HepG2 (cell line): Measurements from ENCODE around the gene RGS6. TPM values are rescaled to one million over a fixed set of nuclear protein-coding genes. Genes with fewer than 3 reads are reported as not detected.

Source experiments
- ATAC-seq: fragments of 200-7000 bp; cut with Tn5 transposase; 3 replicates; pipeline ENCODE4 v1.9.1; 2020; ENCODE audit warnings: mild to moderate bottlenecking, moderate library complexity
- BruUV-seq: library from RNA; stranded (reverse); fragments of 400-500 nt; replicated peaks from 2 replicates; lab custom pipeline; 2021; lab: Mats Ljungman, UMichigan
- CTCF ChIA-PET: fragments of 300-600 bp; formaldehyde crosslinking; extraction: SDS; loops from one replicate; lab custom pipeline; 2021; ENCODE audit warnings: low total read pairs, inconsistent platforms, low intra/inter-chr PET ratio; lab: Yijun Ruan, JAX
- POLR2A ChIA-PET: fragments of 350-600 bp; sonication (Branson Sonifier 250); formaldehyde crosslinking; loops from one replicate; lab custom pipeline; 2020; ENCODE audit warnings: antibody characterized with exemption, inconsistent platforms; lab: Yijun Ruan, JAX
- DNase-seq: peaks from one replicate; pipeline ENCODE4 v3.0.0-alpha.2; 2015; ENCODE audit warnings: low spot score
- FAIRE-seq: peaks from 3 replicates; lab custom pipeline; 2011; peaks lifted over from hg19 to GRCh38; lab: Jason Lieb, UNC
- H2AFZ ChIP-seq: one replicate; pipeline ENCODE4 v1.6.1; 2011; ENCODE audit warnings: low read length, inconsistent platforms
- H3K27ac ChIP-seq: fragments of 300-600 bp; 3 replicates; pipeline ENCODE4 v1.8.0; 2011; ENCODE audit warnings: mixed run types, mild to moderate bottlenecking, mixed read lengths, low read length, inconsistent platforms; ENCODE audit not compliant: insufficient read depth; ENCODE audit errors: extremely low read length
- H3K27me3 ChIP-seq, 2 experiments: fragments of 200-600 bp in 1 of 2; 2 replicates in 1 of 2; 3 replicates in 1 of 2; pipeline versions ENCODE4 v1.6.0 to v1.8.0; 2011; ENCODE audit warnings: low read length in 2 of 2, mild to moderate bottlenecking in 2 of 2, moderate library complexity in 2 of 2, inconsistent platforms in 1 of 2; ENCODE audit not compliant: insufficient read depth in 2 of 2, control insufficient read depth in 1 of 2
- H3K36me3 ChIP-seq, 2 experiments: fragments of 200-600 bp in 1 of 2; replicated peaks in 1 of 2; 2 replicates in 1 of 2; 3 replicates in 1 of 2; pipeline versions ENCODE4 v1.5.1 to v1.8.0; 2011; ENCODE audit warnings: low read length in 2 of 2, inconsistent platforms in 1 of 2; ENCODE audit not compliant: insufficient read depth in 2 of 2, control insufficient read depth in 1 of 2
- H3K4me1 ChIP-seq: 2 replicates; pipeline ENCODE4 v1.5.1; 2012; ENCODE audit warnings: low read length, inconsistent platforms; ENCODE audit not compliant: insufficient read depth
- H3K4me2 ChIP-seq: 2 replicates; pipeline ENCODE4 v1.6.0; 2011; ENCODE audit warnings: low read depth, low read length, inconsistent platforms
- H3K4me3 ChIP-seq, 3 experiments: fragments of 200-600 bp in 1 of 3; sonication (generic), shearing (Covaris generic) in 1 of 3; replicated peaks in 1 of 3; 2 replicates each; pipeline ENCODE4 v1.5.1; 2011 to 2016; ENCODE audit warnings: low read length in 3 of 3, inconsistent platforms in 2 of 3, low read depth in 2 of 3, mild to moderate bottlenecking in 2 of 3, control low read depth in 1 of 3, mixed read lengths in 1 of 3; ENCODE audit not compliant: insufficient read depth in 1 of 3
- H3K79me2 ChIP-seq: one replicate; pipeline ENCODE4 v1.6.1; 2011; ENCODE audit warnings: low read length, inconsistent platforms; ENCODE audit not compliant: insufficient read depth
- H3K9ac ChIP-seq: 2 replicates; pipeline ENCODE4 v1.6.0; 2011; ENCODE audit warnings: mild to moderate bottlenecking, low read depth, low read length, inconsistent platforms; ENCODE audit not compliant: insufficient read depth
- H3K9me3 ChIP-seq: 2 replicates; pipeline ENCODE4 v1.5.1; 2012; ENCODE audit warnings: mild to moderate bottlenecking, low read length
- H4K20me1 ChIP-seq: 2 replicates; pipeline ENCODE4 v1.6.0; 2011; ENCODE audit warnings: inconsistent platforms, mild to moderate bottlenecking, low read length, moderate library complexity; ENCODE audit not compliant: insufficient read depth
- CCDC6 ChIP-seq: sonication (generic); formaldehyde crosslinking; IDR thresholded peaks from 2 replicates; pipeline ENCODE4 v1.8.1; 2022; ENCODE audit warnings: mild to moderate bottlenecking, missing genetic modification reagents, moderate library complexity
- HBP1 ChIP-seq: IDR thresholded peaks from 2 replicates; pipeline ENCODE4 v1.6.1; 2016; ENCODE audit warnings: low read depth, control low read depth
- HDAC2 ChIP-seq: sonication (generic); formaldehyde crosslinking; IDR thresholded peaks from 2 replicates; pipeline ENCODE4 v1.4.0; 2020; ENCODE audit warnings: missing genetic modification reagents
- HMGA1 ChIP-seq: sonication (generic); formaldehyde crosslinking; conservative IDR thresholded peaks from 2 replicates; pipeline ENCODE4 v1.4.0; 2020; ENCODE audit warnings: missing genetic modification reagents
- IKZF1 ChIP-seq: fragments of 450-650 bp; IDR thresholded peaks from 2 replicates; pipeline ENCODE4 v1.7.1; 2016
- KDM4B ChIP-seq: sonication (generic); formaldehyde crosslinking; IDR thresholded peaks from 2 replicates; pipeline ENCODE4 v1.4.0; 2020; ENCODE audit warnings: missing genetic modification reagents
- MEIS1 ChIP-seq: sonication (generic); formaldehyde crosslinking; IDR thresholded peaks from 2 replicates; pipeline ENCODE4 v1.9.0; 2021; ENCODE audit warnings: mild to moderate bottlenecking, missing genetic modification reagents, moderate library complexity, borderline replicate concordance
- PAF1 ChIP-seq: IDR thresholded peaks from 2 replicates; pipeline ENCODE4 v1.6.1; 2016; ENCODE audit warnings: missing genetic modification reagents, missing compliant biosample characterization
- STAG1 ChIP-seq: sonication (generic); formaldehyde crosslinking; IDR thresholded peaks from 2 replicates; pipeline ENCODE4 v1.4.0; 2020; ENCODE audit warnings: missing genetic modification reagents
- THAP11 ChIP-seq: IDR thresholded peaks from 2 replicates; pipeline ENCODE4 v1.6.1; 2016; ENCODE audit warnings: missing biosample characterization, missing genetic modification reagents
- ZBTB33 ChIP-seq: sonication (generic); formaldehyde crosslinking; IDR thresholded peaks from 2 replicates; pipeline ENCODE4 v1.4.0; 2020; ENCODE audit warnings: missing genetic modification reagents
- ZGPAT ChIP-seq: IDR thresholded peaks from 2 replicates; pipeline ENCODE4 v1.6.1; 2016; ENCODE audit warnings: mild to moderate bottlenecking
- ZSCAN25 ChIP-seq: sonication (generic); formaldehyde crosslinking; IDR thresholded peaks from 2 replicates; pipeline ENCODE4 v1.8.0; 2022; ENCODE audit warnings: mild to moderate bottlenecking, missing genetic modification reagents
- ZZZ3 ChIP-seq: sonication (generic); formaldehyde crosslinking; IDR thresholded peaks from 2 replicates; pipeline ENCODE4 v1.4.0; 2020; ENCODE audit warnings: missing genetic modification reagents, mild to moderate bottlenecking, borderline replicate concordance
- WGBS: methylation state at CpG from one replicate; pipeline ENCODE4 v1.1.6; 2017; ENCODE audit warnings: low lambda C conversion rate; 5-methylcytosine and 5-hydroxymethylcytosine counted together
- in situ Hi-C: cut with HindIII; loops from 2 replicates; pipeline ENCODE4 v1.10.0; 2017; ENCODE audit warnings: low pct_unique_long_range_greater_than_20kb; ENCODE audit not compliant: extremely low pct_ligation_motif_present
- intact Hi-C: fragments of 100-400 bp; cut with micrococcal nuclease; formaldehyde crosslinking; loops from one replicate; pipeline ENCODE4 v1.10.0; 2022; ENCODE audit not compliant: unreplicated experiment
- polyA plus RNA-seq, 8 experiments: library from polyadenylated mRNA; depleted of rRNA in 3 of 8; stranded (reverse) in 7 of 8; unstranded in 1 of 8; fragments of >200 nt; fragmentation: Illumina TruSeq in 4 of 8; extraction: Trizol in 4 of 8; gene quantifications; 2 replicates each; pipeline versions ENCODE4 v1.2.1 to v1.2.3, GENCODE V29; 2011 to 2016; ENCODE audit warnings: low read depth in 4 of 8, missing spikeins in 1 of 8, mixed read lengths in 1 of 8; ENCODE audit not compliant: insufficient read depth in 1 of 8
- total RNA-seq, 5 experiments: library from RNA; depleted of rRNA; stranded (reverse); fragments of >200 nt; fragmentation: Illumina TruSeq; extraction: Trizol; gene quantifications; 2 replicates each; pipeline ENCODE4 v1.2.3, GENCODE V29; 2016; ENCODE audit warnings: low read depth in 1 of 5

The RGS6 gene
- total and polyA plus RNA-seq, 2 of the 13 experiments (the other 11 are each of a cell fraction or from before 2014, with no cell fraction given), result not detected

- TF ChIP-seq HBP1 (CRISPR knock-in tag) (no peak), MEIS1 (CRISPR knock-in tag) (no peak), KDM4B (CRISPR knock-in tag) (no peak), ZZZ3 (CRISPR knock-in tag) (no peak)
Observed at GRCh38 chr14:72559202-72559601, 627.0 kb downstream of the RGS6 start (continued).

GRCh38 chr14:72559669-72560255 lies 627.5 kb downstream of the RGS6 start:
- WGBS, result 6% methylated on average over 6 of the region's 6 CpGs
- BruUV-seq, result no TSS peak
- POLR2A ChIA-PET, result no interaction called here
- no peak overlapping the region for H3K9ac ChIP-seq
- no peak overlapping the region for H3K4me3 ChIP-seq
- no peak for TF ChIP-seq HMGA1
- TF ChIP-seq ZBTB33 (CRISPR knock-in tag), result no peak
- TF ChIP-seq PAF1, result no peak
- no peak for TF ChIP-seq IKZF1
- TF ChIP-seq HDAC2 (CRISPR knock-in tag), result no peak
- no peak for TF ChIP-seq THAP11 (CRISPR knock-in tag)
- TF ChIP-seq ZSCAN25 (CRISPR knock-in tag), result no peak
- TF ChIP-seq STAG1 (CRISPR knock-in tag), result no peak
- TF ChIP-seq CCDC6 (CRISPR knock-in tag), result no peak
- TF ChIP-seq ZGPAT (CRISPR knock-in tag), result no peak
- in situ Hi-C loops (no loop called here), intact Hi-C loops (no loop called here)
- ATAC-seq (no peak), FAIRE-seq (no peak), DNase-seq (no peak)
- H3K79me2 ChIP-seq, result no peaks in the 10 kb centered on the region
- peaks cover 3 to 50% of the 10 kb centered on the region in 2 experiments; a peak in 4 of 5 replicates for H3K27me3 ChIP-seq
- H3K4me1 ChIP-seq, result no peaks in the 10 kb centered on the region
- H3K27ac ChIP-seq, result no peak overlapping the region
- no peak overlapping the region for H3K4me2 ChIP-seq
- no peaks in the 10 kb centered on the region for H3K9me3 ChIP-seq
- H2AFZ ChIP-seq, result no peak overlapping the region
- H4K20me1 ChIP-seq, result no peaks in the 10 kb centered on the region
- no peaks in the 10 kb centered on the region for H3K36me3 ChIP-seq
- CTCF ChIA-PET, result no interaction called here
